ENCODE data around the gene PGM2L1. TPM values are rescaled to one million over a fixed set of nuclear protein-coding genes. Genes with fewer than 3 reads are reported as not detected.

PGM2L1 gene
- polyA plus RNA-seq, 4 donors, result 0.45 to 3.1 (median 1.2) TPM

- 92 to 96% (median 94%) methylated on average over 1 of the region's 1 CpG for WGBS, 3 donors
- no peak for DNase-seq
- Histone ChIP-seq H3K4me1 (ENCODE audit: control insufficient read depth in 3 of 3, insufficient read depth in 2 of 3, low read depth in 1 of 3, low read length in 2 of 3) (peaks cover 0 to 4% (median 2%) of the 10 kb centered on the region in 3 donors), H3K4me3 (ENCODE audit: low read depth in 1 of 3, low read length in 3 of 3) (no peak overlapping the region), H3K9me3 (ENCODE audit: control insufficient read depth in 2 of 2, insufficient read depth in 1 of 2, low read depth in 1 of 2, low read length in 1 of 2) (peaks cover 0 to under 1% of the 10 kb centered on the region in 2 donors), H3K36me3 (ENCODE audit: control insufficient read depth in 3 of 3, insufficient read depth in 2 of 3, low read depth in 1 of 3, low read length in 3 of 3) (no peaks in the 10 kb centered on the region), H3K27ac (ENCODE audit: low read depth in 1 of 3, low read length in 2 of 3) (no peak overlapping the region), H3K27me3 (ENCODE audit: control insufficient read depth in 3 of 3, insufficient read depth in 3 of 3, low read length in 3 of 3) (peaks cover 0 to 28% (median 7%) of the 10 kb centered on the region in 3 donors)
- no peak for FAIRE-seq
Observed at GRCh38 chr11:74312326-74312725, 85.9 kb downstream of the PGM2L1 start.

- no peak for FAIRE-seq
Observed at GRCh38 chr11:74311352-74311926, 86.8 kb downstream of the PGM2L1 start, which contains the start of gene P4HA3. Gene P4HA3 (minus strand): TSS chr11:74311640. CDS start chr11:74311611, 29 bp downstream.

GRCh38 chr11:74310857-74311256, 87.4 kb downstream of the PGM2L1 start:
- Histone ChIP-seq H3K9me3 (ENCODE audit: control insufficient read depth in 2 of 2, insufficient read depth in 1 of 2, low read depth in 1 of 2, low read length in 1 of 2) (no peaks in the 10 kb centered on the region), H3K36me3 (ENCODE audit: control insufficient read depth in 3 of 3, insufficient read depth in 2 of 3, low read depth in 1 of 3, low read length in 3 of 3) (no peaks in the 10 kb centered on the region), H3K4me3 (ENCODE audit: low read depth in 1 of 3, low read length in 3 of 3) (peak overlapping the region in 2 of 3 donors; percentile 29 to 59), H3K4me1 (ENCODE audit: control insufficient read depth in 3 of 3, insufficient read depth in 2 of 3, low read depth in 1 of 3, low read length in 2 of 3) (peaks cover 0 to 4% (median 2%) of the 10 kb centered on the region in 3 donors), H3K27ac (ENCODE audit: low read depth in 1 of 3, low read length in 2 of 3) (no peak overlapping the region), H3K27me3 (ENCODE audit: control insufficient read depth in 3 of 3, insufficient read depth in 3 of 3, low read length in 3 of 3) (peaks cover 0 to 33% (median 7%) of the 10 kb centered on the region in 3 donors)
- 58 to 74% (median 71%) methylated on average over 11 of the region's 11 CpGs for WGBS, 3 donors
- no peak for FAIRE-seq
- DNase-seq, result no peak

More at GRCh38 chr11:74311352-74311926, 86.8 kb downstream of the PGM2L1 start, which contains the start of gene P4HA3:
- peak within 1 kb of the TSS in 2 of 3 donors; percentile 29 to 59 for H3K4me3 ChIP-seq (ENCODE audit: low read depth in 1 of 3, low read length in 3 of 3)
- no peaks in the 10 kb centered on the region for H3K36me3 ChIP-seq (ENCODE audit: control insufficient read depth in 3 of 3, insufficient read depth in 2 of 3, low read depth in 1 of 3, low read length in 3 of 3)
- peaks cover 0 to 31% (median 7%) of the 10 kb centered on the region in 3 donors for H3K27me3 ChIP-seq (ENCODE audit: control insufficient read depth in 3 of 3, insufficient read depth in 3 of 3, low read length in 3 of 3)
- no peaks in the 10 kb centered on the region for H3K9me3 ChIP-seq (ENCODE audit: control insufficient read depth in 2 of 2, insufficient read depth in 1 of 2, low read depth in 1 of 2, low read length in 1 of 2)
- WGBS, 3 donors, result 4 to 10% (median 8%) methylated on average over 36 to 62 of the region's 62 CpGs
- H3K27ac ChIP-seq (ENCODE audit: low read depth in 1 of 3, low read length in 2 of 3), result no peak within 1 kb of the TSS
- peaks cover 0 to 4% (median 2%) of the 10 kb centered on the region in 3 donors for H3K4me1 ChIP-seq (ENCODE audit: control insufficient read depth in 3 of 3, insufficient read depth in 2 of 3, low read depth in 1 of 3, low read length in 2 of 3)
- DNase-seq, result peak; percentile 66 to 77

GRCh38 chr11:74307434-74307833, 90.8 kb downstream of the PGM2L1 start:
- WGBS, 3 donors, result 11 to 27% (median 16%) methylated on average over 1 of the region's 1 CpG
- no peak for DNase-seq
- no peaks in the 10 kb centered on the region for H3K9me3 ChIP-seq (ENCODE audit: control insufficient read depth in 2 of 2, insufficient read depth in 1 of 2, low read depth in 1 of 2, low read length in 1 of 2)

DNA sequence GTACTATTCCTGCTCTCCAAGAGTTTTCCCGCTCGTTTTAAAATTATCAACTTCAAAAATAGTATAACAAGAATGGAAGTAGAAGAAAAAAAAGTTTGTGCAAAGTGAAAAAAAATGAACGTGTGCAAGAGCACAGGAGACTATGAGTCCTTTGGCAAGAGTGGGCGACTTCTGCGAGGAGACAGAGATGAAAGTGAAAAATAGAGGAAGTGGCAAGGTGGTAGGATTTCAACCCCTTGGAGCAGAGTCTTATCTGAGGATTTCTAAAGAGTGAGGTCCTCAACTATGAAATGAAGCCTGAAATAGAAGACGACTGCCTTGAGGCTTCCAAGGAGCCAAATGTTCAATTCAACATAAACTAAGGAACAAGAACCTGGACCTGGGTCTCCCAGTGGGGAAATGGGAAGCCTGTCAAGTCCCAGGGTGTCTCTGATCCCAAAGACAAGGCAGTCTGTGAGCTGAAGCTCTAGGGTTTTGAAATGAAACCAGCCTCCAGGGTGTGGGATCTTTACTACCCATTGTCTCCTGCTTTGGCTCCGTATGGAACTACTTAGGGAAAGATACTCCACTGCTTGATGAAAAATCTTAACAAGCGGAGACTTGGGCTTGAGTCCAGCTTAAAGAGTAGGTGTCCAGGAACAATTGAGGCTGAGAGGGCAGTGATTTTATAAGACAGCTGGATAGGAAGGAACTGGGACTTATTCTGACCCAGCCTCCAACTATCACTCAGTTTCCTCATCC, 91.6 kb downstream of the PGM2L1 start:
- Histone ChIP-seq H3K9me3 (ENCODE audit: control insufficient read depth in 2 of 2, insufficient read depth in 1 of 2, low read depth in 1 of 2, low read length in 1 of 2) (no peaks in the 10 kb centered on the region), H3K36me3 (ENCODE audit: control insufficient read depth in 3 of 3, insufficient read depth in 2 of 3, low read depth in 1 of 3, low read length in 3 of 3) (no peaks in the 10 kb centered on the region), H3K27me3 (ENCODE audit: control insufficient read depth in 3 of 3, insufficient read depth in 3 of 3, low read length in 3 of 3) (peaks cover 0 to 24% (median 3%) of the 10 kb centered on the region in 3 donors), H3K27ac (ENCODE audit: low read depth in 1 of 3, low read length in 2 of 3) (no peak overlapping the region), H3K4me3 (ENCODE audit: low read depth in 1 of 3, low read length in 3 of 3) (no peak overlapping the region), H3K4me1 (ENCODE audit: control insufficient read depth in 3 of 3, insufficient read depth in 2 of 3, low read depth in 1 of 3, low read length in 2 of 3) (peaks cover 0 to 4% (median 2%) of the 10 kb centered on the region in 3 donors)
- no peak for DNase-seq
- WGBS, 3 donors, result 67 to 80% (median 73%) methylated on average over 8 of the region's 8 CpGs
- no peak for FAIRE-seq

More at GRCh38 chr11:74307434-74307833, 90.8 kb downstream of the PGM2L1 start:
- no peak overlapping the region for H3K27ac ChIP-seq (ENCODE audit: low read depth in 1 of 3, low read length in 2 of 3)
- no peak for FAIRE-seq
- peaks cover 0 to 4% (median 2%) of the 10 kb centered on the region in 3 donors for H3K4me1 ChIP-seq (ENCODE audit: control insufficient read depth in 3 of 3, insufficient read depth in 2 of 3, low read depth in 1 of 3, low read length in 2 of 3)
- H3K36me3 ChIP-seq (ENCODE audit: control insufficient read depth in 3 of 3, insufficient read depth in 2 of 3, low read depth in 1 of 3, low read length in 3 of 3), result no peaks in the 10 kb centered on the region
- H3K27me3 ChIP-seq (ENCODE audit: control insufficient read depth in 3 of 3, insufficient read depth in 3 of 3, low read length in 3 of 3), result peaks cover 0 to 29% (median 5%) of the 10 kb centered on the region in 3 donors
- no peak overlapping the region for H3K4me3 ChIP-seq (ENCODE audit: low read depth in 1 of 3, low read length in 3 of 3)

GRCh38 chr11:74299015-74299414, 99.2 kb downstream of the PGM2L1 start:
- Histone ChIP-seq H3K36me3 (ENCODE audit: control insufficient read depth in 3 of 3, insufficient read depth in 2 of 3, low read depth in 1 of 3, low read length in 3 of 3) (no peaks in the 10 kb centered on the region), H3K9me3 (ENCODE audit: control insufficient read depth in 2 of 2, insufficient read depth in 1 of 2, low read depth in 1 of 2, low read length in 1 of 2) (no peaks in the 10 kb centered on the region), H3K27ac (ENCODE audit: low read depth in 1 of 3, low read length in 2 of 3) (no peak overlapping the region), H3K4me3 (ENCODE audit: low read depth in 1 of 3, low read length in 3 of 3) (no peak overlapping the region), H3K4me1 (ENCODE audit: control insufficient read depth in 3 of 3, insufficient read depth in 2 of 3, low read depth in 1 of 3, low read length in 2 of 3) (no peaks in the 10 kb centered on the region), H3K27me3 (ENCODE audit: control insufficient read depth in 3 of 3, insufficient read depth in 3 of 3, low read length in 3 of 3) (peaks cover 0 to 3% (median 0%) of the 10 kb centered on the region in 3 donors)
- FAIRE-seq (no peak), DNase-seq (no peak)
- WGBS, 3 donors, result 75 to 89% (median 84%) methylated on average over 3 of the region's 3 CpGs

DNA sequence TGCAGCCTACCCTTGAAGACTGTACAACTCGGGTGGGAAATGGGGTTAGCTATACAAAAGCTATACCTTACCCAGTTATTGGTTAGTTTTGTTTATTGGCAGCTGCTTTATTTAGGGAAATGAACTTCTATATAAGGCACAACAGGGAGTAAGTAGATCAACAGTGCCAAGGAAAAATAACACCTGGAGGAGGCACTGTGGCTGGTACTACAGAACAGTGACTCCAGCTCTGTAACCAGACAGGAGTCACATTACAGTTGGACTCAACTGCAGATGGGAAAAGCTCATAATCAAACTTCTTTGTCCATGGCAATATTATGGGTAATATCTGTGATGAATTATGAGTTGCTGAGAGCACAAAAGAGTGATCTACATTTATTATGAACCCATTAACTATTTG, 100.7 kb downstream of the PGM2L1 start:
- Histone ChIP-seq H3K36me3 (ENCODE audit: control insufficient read depth in 3 of 3, insufficient read depth in 2 of 3, low read depth in 1 of 3, low read length in 3 of 3) (no peaks in the 10 kb centered on the region), H3K4me1 (ENCODE audit: control insufficient read depth in 3 of 3, insufficient read depth in 2 of 3, low read depth in 1 of 3, low read length in 2 of 3) (no peaks in the 10 kb centered on the region), H3K27me3 (ENCODE audit: control insufficient read depth in 3 of 3, insufficient read depth in 3 of 3, low read length in 3 of 3) (peaks cover 0 to 3% (median 0%) of the 10 kb centered on the region in 3 donors), H3K27ac (ENCODE audit: low read depth in 1 of 3, low read length in 2 of 3) (no peak overlapping the region), H3K9me3 (ENCODE audit: control insufficient read depth in 2 of 2, insufficient read depth in 1 of 2, low read depth in 1 of 2, low read length in 1 of 2) (no peaks in the 10 kb centered on the region), H3K4me3 (ENCODE audit: low read depth in 1 of 3, low read length in 3 of 3) (no peak overlapping the region)
- DNase-seq, result no peak
- 81 to 100% (median 96%) methylated on average over 1 of the region's 1 CpG for WGBS, 3 donors
- FAIRE-seq, result no peak

DNA sequence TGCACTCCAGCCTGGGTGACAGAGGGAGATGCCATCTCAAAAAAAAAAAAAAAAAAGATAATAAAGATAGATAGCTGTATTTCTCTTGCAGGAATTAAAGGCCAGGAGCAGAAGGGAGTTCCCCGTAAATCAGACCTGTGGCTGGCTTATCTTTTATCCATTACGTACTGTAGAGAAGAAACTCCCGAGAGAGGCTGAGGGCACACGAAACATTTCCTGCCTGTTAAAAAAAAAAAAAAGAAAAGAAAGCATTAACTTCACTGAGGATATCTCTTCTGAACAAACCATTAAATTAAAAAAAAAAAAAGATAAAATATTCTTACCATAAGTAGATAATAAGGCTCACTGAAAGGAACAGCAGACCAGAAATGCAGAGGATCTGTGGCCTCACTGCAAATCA, 109.3 kb downstream of the PGM2L1 start:
- no peak overlapping the region for H3K27ac ChIP-seq (ENCODE audit: low read depth in 1 of 3, low read length in 2 of 3)
- 59 to 68% (median 65%) methylated on average over 4 of the region's 4 CpGs for WGBS, 3 donors
- peaks cover 0 to 4% (median 0%) of the 10 kb centered on the region in 3 donors for H3K27me3 ChIP-seq (ENCODE audit: control insufficient read depth in 3 of 3, insufficient read depth in 3 of 3, low read length in 3 of 3)
- no peak overlapping the region for H3K4me3 ChIP-seq (ENCODE audit: low read depth in 1 of 3, low read length in 3 of 3)
- no peak for DNase-seq
- no peaks in the 10 kb centered on the region for H3K9me3 ChIP-seq (ENCODE audit: control insufficient read depth in 2 of 2, insufficient read depth in 1 of 2, low read depth in 1 of 2, low read length in 1 of 2)
- FAIRE-seq, result no peak
- no peaks in the 10 kb centered on the region for H3K4me1 ChIP-seq (ENCODE audit: control insufficient read depth in 3 of 3, insufficient read depth in 2 of 3, low read depth in 1 of 3, low read length in 2 of 3)
- H3K36me3 ChIP-seq (ENCODE audit: control insufficient read depth in 3 of 3, insufficient read depth in 2 of 3, low read depth in 1 of 3, low read length in 3 of 3), result no peaks in the 10 kb centered on the region
